ENCODE data around the gene P2RY8. TPM values are rescaled to one million over a fixed set of nuclear protein-coding genes. Genes with fewer than 3 reads are reported as not detected.
A peak's percentile ranks its signal among the peaks of the same experiment; 100 is the strongest.
"Not testable (repeated sequence)": the region's sequence is repeated elsewhere in the genome, so short reads cannot be mapped to it uniquely, and the experiment has no call there.

Gene P2RY8
- total RNA-seq, 1 donor from 2014 or later: 0.52 TPM

- ATAC-seq: no peak
Measured at GRCh38 chrX:1519022-1519497, 17.9 kb downstream of the P2RY8 start.

- no peak for ATAC-seq
Measured at GRCh38 chrX:1518512-1518911, 18.5 kb downstream of the P2RY8 start.

GRCh38 chrX:1516596-1517104 lies 20.3 kb downstream of the P2RY8 start:
- no peak for ATAC-seq

GRCh38 chrX:1511829-1512228 lies 25.2 kb downstream of the P2RY8 start:
- no peak for ATAC-seq

GRCh38 chrX:1511150-1511549 lies 25.8 kb downstream of the P2RY8 start:
- ATAC-seq: no peak

- ATAC-seq: peak; percentile 56
Measured at GRCh38 chrX:1507511-1508463, 29.2 kb downstream of the P2RY8 start.

GRCh38 chrX:1506916-1507315 lies 30.1 kb downstream of the P2RY8 start:
- no peak for ATAC-seq

- no peak for ATAC-seq
Measured at GRCh38 chrX:1502853-1503252, 34.1 kb downstream of the P2RY8 start.

GRCh38 chrX:1502241-1502640 lies 34.7 kb downstream of the P2RY8 start:
- peak; percentile 59 for ATAC-seq

- ATAC-seq: peak; percentile 27
Measured at GRCh38 chrX:1500701-1501624, 36.0 kb downstream of the P2RY8 start.

- ATAC-seq: no peak
Measured at GRCh38 chrX:1496076-1496475, 40.9 kb downstream of the P2RY8 start.

- peak; percentile 36 for ATAC-seq
Measured at GRCh38 chrX:1493877-1494510, 43.0 kb downstream of the P2RY8 start.

- ATAC-seq: no peak
Measured at GRCh38 chrX:1493412-1493811, 43.6 kb downstream of the P2RY8 start.

GRCh38 chrX:1492421-1493012 lies 44.5 kb downstream of the P2RY8 start:
- ATAC-seq: no peak

- ATAC-seq: peak; percentile 32
Measured at GRCh38 chrX:1491851-1492349, 45.1 kb downstream of the P2RY8 start.

- not testable (repeated sequence) for ATAC-seq
Measured at GRCh38 chrX:1491248-1491647, 45.7 kb downstream of the P2RY8 start.

- ATAC-seq: not testable (repeated sequence)
Measured at GRCh38 chrX:1490723-1491122, 46.3 kb downstream of the P2RY8 start.

- not testable (repeated sequence) for ATAC-seq
Measured at GRCh38 chrX:1489354-1489753, 47.6 kb downstream of the P2RY8 start.

- no peak for ATAC-seq
Measured at GRCh38 chrX:1488745-1489144, 48.2 kb downstream of the P2RY8 start.

GRCh38 chrX:1488141-1488540 lies 48.8 kb downstream of the P2RY8 start:
- ATAC-seq: no peak

GRCh38 chrX:1487401-1487800 lies 49.6 kb downstream of the P2RY8 start:
- no peak for ATAC-seq

Measured in esophagus mucosa (tissue), 1 donor.